Muscle of leg (tissue), 11 donors: Measurements from ENCODE around the gene ZNF354C. TPM values are rescaled to one million over a fixed set of nuclear protein-coding genes. Genes with fewer than 3 reads are reported as not detected.
"Not testable (repeated sequence)": the region's sequence is repeated elsewhere in the genome, so short reads cannot be mapped to it uniquely, and the experiment has no call there.

Experiments used
- DNase-seq: peaks from one replicate; pipeline ENCODE4 v3.0.0; 2013
- H3K27ac ChIP-seq: one replicate; pipeline ENCODE4 v1.5.1; 2013; ENCODE audit warnings: mild to moderate bottlenecking, low read length, control low read depth
- H3K27me3 ChIP-seq: one replicate; pipeline ENCODE4 v1.6.1; 2013; ENCODE audit warnings: low read length; ENCODE audit not compliant: control insufficient read depth, insufficient read depth
- H3K36me3 ChIP-seq: one replicate; pipeline ENCODE4 v1.6.1; 2013; ENCODE audit warnings: low read length; ENCODE audit not compliant: control insufficient read depth, insufficient read depth
- H3K4me1 ChIP-seq: one replicate; pipeline ENCODE4 v1.6.1; 2013; ENCODE audit warnings: low read length; ENCODE audit not compliant: control insufficient read depth, insufficient read depth
- H3K4me3 ChIP-seq: one replicate; pipeline ENCODE4 v1.5.1; 2013; ENCODE audit warnings: low read length, control low read depth
- H3K9me3 ChIP-seq: replicated peaks from 2 replicates; pipeline ENCODE4 v1.6.1; 2013; ENCODE audit warnings: low read depth, low read length; ENCODE audit not compliant: control insufficient read depth
- WGBS: methylation state at CpG from one replicate; pipeline ENCODE4 v1.1.5; 2013; ENCODE audit warnings: missing lambda C conversion rate; ENCODE audit not compliant: insufficient coverage; 5-methylcytosine and 5-hydroxymethylcytosine counted together
- polyA plus RNA-seq, 8 donors: library from polyadenylated mRNA; unstranded; fragments of 120-200 nt; gene quantifications; one replicate each; pipeline versions ENCODE4 v1.2.1 to v1.2.3, GENCODE V29; 2013; ENCODE audit warnings: inconsistent platforms in 1 of 8, low replicate concordance in 1 of 8; ENCODE audit not compliant: insufficient read length in 8 of 8, insufficient read depth in 1 of 8
- total RNA-seq: library from RNA; stranded (reverse); fragments of 120-200 nt; gene quantifications from one replicate; pipeline ENCODE4 v1.2.4, GENCODE V29; 2013

ZNF354C gene
- total and polyA plus RNA-seq, 9 donors: 4.9 to 11.0 (median 8.6) TPM

DNA sequence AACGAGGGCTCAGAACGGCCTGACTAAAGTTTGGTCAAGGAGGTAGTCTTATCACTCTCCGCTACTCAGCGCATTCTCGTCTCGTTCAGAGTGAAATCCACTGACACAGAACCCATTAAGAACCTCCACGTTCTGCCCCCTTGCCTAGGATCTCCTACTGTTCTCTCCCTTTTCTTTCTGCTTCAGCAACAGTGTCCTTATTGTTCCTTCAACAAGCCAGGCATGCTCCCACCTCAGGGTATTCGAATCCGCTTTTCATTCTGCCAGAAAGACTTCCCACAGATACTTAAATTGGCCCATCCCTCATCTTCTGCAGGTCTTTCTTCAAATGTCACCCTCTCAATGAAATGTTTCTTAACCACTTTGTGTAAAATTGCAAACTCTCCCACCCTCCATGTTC, 4.3 kb upstream of the ZNF354C start:
- H3K27ac ChIP-seq: no peak overlapping the region
- H3K36me3 ChIP-seq: no peaks in the 10 kb centered on the region
- H3K27me3 ChIP-seq: peaks cover 2% of the 10 kb centered on the region
- H3K4me1 ChIP-seq: peaks cover 2% of the 10 kb centered on the region
- DNase-seq: no peak
- WGBS: 86% methylated on average over 9 of the region's 9 CpGs
- H3K4me3 ChIP-seq: no peak overlapping the region
- H3K9me3 ChIP-seq: no peaks in the 10 kb centered on the region

DNA sequence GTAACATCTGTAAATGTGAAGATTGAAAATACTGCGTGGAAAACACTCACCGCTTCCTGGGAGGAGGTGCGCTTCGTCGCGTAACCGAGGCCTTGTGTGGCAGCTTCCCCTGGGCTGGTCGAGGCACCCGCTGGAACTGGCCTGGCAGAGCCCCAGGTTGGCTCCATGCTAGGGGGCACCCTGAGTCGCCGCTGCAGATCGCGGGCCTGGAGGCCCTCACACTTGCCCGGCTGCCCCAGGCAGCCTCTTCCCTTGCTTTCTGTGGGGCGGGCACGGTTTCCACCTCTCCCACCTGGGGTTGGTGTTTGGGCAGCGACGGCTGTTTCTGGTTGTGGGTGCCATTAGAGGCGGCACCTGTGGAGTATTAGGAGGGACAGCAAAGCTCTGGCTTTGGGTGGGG, 852 bp downstream of the ZNF354C start:
- Histone ChIP-seq H3K4me3 (peak overlapping the region; percentile 73), H3K36me3 (peaks cover 30% of the 10 kb centered on the region), H3K27me3 (no peaks in the 10 kb centered on the region), H3K27ac (peak overlapping the region; percentile 73), H3K9me3 (peaks cover 19% of the 10 kb centered on the region), H3K4me1 (peaks cover 11% of the 10 kb centered on the region)
- WGBS: 80% methylated on average over 16 of the region's 19 CpGs
- peak; percentile 16 for DNase-seq

DNA sequence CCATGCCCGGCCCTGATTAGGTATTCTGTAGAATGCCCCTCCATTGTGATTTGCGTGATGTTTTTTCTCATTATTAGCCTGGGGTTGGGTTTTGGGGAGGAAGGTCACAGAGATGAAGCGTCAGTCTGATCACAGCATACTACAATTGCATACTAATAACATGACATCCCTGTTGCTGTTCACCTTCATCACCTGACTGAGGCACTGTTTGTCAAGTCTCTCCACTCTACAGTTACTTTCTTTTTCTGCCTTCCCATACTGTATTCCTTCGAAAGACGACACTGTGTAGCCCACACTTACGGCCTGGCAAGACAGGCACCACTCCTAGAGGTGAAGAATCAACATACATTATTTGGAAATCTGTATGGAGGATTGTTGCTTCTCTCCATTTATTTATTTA, 5.5 kb downstream of the ZNF354C start:
- DNase-seq: no peak
- no peak overlapping the region for H3K27ac ChIP-seq
- peaks cover 10% of the 10 kb centered on the region for H3K4me1 ChIP-seq
- peaks cover 54% of the 10 kb centered on the region for H3K36me3 ChIP-seq
- H3K9me3 ChIP-seq: peaks cover 53% of the 10 kb centered on the region
- H3K27me3 ChIP-seq: no peaks in the 10 kb centered on the region
- WGBS: no CpG with 5 or more reads among the region's 6 CpGs
- no peak overlapping the region for H3K4me3 ChIP-seq

DNA sequence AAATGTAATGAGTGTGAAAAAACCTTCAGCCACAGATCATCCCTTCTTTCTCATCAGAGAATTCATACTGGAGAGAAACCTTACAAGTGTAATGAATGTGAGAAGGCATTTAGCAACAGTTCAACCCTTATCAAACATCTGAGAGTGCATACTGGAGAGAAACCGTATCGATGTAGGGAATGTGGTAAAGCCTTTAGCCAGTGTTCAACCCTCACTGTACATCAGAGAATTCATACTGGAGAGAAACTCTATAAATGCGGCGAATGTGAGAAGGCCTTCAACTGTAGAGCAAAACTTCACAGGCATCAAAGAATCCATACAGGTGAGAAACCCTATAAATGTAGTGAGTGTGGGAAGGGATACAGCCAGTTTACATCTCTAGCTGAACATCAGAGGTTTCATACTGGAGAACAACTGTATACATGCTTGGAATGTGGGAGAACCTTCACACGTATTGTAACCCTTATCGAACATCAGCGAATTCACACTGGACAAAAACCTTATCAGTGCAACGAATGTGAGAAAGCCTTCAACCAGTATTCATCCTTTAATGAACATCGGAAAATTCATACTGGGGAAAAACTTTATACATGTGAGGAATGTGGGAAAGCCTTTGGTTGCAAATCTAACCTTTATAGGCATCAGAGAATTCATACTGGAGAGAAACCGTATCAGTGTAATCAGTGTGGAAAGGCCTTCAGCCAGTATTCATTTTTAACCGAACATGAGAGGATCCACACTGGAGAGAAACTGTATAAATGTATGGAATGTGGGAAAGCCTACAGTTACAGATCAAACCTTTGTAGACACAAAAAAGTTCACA, 19.2 kb downstream of the ZNF354C start:
- Histone ChIP-seq H3K36me3 (peaks cover 50% of the 10 kb centered on the region), H3K9me3 (peaks cover 90% of the 10 kb centered on the region), H3K27ac (no peak overlapping the region), H3K4me3 (no peak overlapping the region), H3K27me3 (no peaks in the 10 kb centered on the region), H3K4me1 (no peaks in the 10 kb centered on the region)
- whole genome bisulfite sequencing: 87% methylated on average over 3 of the region's 11 CpGs
- DNase-seq: no peak

DNA sequence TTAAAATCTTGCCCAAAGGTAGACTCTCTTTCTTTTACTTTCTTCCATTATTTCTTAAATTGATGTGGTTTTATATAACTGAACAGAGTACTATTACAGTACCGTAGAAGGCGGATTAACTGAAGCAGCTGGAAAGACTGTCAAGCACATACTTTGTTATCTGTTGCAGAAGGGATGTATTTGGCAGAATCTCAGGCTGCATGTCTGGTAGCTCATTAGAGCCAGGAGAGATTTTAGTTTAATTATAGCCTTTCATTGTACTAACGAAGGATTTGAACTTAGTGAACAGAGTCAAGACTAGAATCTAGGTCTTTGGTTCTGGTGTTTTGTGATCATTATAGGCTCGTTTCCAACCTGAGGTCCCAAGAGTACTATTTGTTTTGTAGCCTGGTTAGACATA, 20.6 kb downstream of the ZNF354C start:
- Histone ChIP-seq H3K4me1 (no peaks in the 10 kb centered on the region), H3K27me3 (no peaks in the 10 kb centered on the region), H3K36me3 (peaks cover 48% of the 10 kb centered on the region), H3K9me3 (peaks cover 92% of the 10 kb centered on the region), H3K27ac (no peak overlapping the region), H3K4me3 (no peak overlapping the region)
- no CpG with 5 or more reads among the region's 4 CpGs for WGBS
- DNase-seq: no peak

DNA sequence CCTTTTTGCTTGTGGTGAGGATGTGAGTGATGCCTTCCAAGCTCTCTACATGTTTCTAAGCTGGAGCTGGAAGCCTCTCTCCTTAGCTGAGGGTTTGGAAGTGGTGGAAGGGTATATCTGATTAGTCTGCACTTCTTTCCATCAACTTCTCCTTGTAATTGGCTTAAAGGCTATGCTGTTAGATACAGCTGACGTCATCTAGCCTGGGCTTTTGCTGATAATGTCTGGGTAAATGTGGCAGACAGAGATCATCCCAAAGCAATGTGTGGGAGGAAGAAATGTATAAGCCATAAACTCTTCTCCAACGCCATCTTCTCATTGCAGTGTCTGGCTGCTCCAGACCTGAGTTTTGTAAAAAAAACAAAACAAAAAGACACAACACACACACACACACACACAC, 29.3 kb downstream of the ZNF354C start:
- no peaks in the 10 kb centered on the region for H3K36me3 ChIP-seq
- no peaks in the 10 kb centered on the region for H3K27me3 ChIP-seq
- DNase-seq: no peak
- WGBS: no CpG with 5 or more reads among the region's 2 CpGs
- no peaks in the 10 kb centered on the region for H3K4me1 ChIP-seq
- H3K27ac ChIP-seq: no peak overlapping the region
- no peak overlapping the region for H3K4me3 ChIP-seq
- H3K9me3 ChIP-seq: peaks cover 64% of the 10 kb centered on the region

DNA sequence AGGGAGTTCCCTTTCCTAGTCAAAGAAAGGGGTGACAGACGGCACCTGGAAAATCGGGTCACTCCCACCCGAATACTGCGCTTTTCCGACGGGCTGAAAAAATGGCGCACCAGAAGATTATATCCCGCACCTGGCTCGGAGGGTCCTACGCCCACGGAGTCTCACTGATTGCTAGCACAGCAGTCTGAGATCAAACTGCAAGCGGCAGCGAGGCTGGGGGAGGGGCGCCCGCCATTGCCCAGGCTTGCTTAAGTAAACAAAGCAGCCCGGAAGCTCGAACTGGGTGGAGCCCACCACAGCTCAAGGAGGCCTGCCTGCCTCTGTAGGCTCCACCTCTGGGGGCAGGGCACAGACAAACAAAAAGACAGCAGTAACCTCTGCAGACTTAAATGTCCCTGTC, 41.1 kb downstream of the ZNF354C start:
- not testable (repeated sequence) for DNase-seq, H3K4me3 ChIP-seq, H3K4me1 ChIP-seq, H3K27me3 ChIP-seq, H3K27ac ChIP-seq, H3K36me3 ChIP-seq
- WGBS: 97% methylated on average over 11 of the region's 17 CpGs
- peaks cover 30% of the 10 kb centered on the region for H3K9me3 ChIP-seq

DNA sequence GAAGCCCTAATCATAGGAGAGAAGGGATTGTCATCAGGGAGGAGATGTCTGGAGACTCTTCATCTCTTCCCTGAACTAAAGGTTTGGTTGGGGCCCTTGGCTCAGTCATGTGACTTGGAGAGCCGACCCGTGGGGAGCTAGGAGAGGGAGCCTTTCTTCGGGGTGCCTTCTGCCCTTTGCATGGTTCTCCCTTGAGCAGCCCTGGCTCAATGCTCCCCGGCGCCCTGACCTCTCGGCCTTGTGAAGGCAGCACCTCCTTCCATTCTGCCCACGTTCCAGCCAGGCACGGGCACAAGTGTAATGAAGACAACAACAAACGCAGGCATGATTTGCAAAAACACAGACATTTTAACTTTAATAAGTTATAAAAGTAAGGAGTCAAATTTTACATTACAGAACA, 50.4 kb downstream of the ZNF354C start:
- Histone ChIP-seq H3K36me3 (peaks cover 4% of the 10 kb centered on the region), H3K9me3 (peaks cover 57% of the 10 kb centered on the region), H3K4me1 (no peaks in the 10 kb centered on the region), H3K4me3 (no peak overlapping the region), H3K27me3 (no peaks in the 10 kb centered on the region), H3K27ac (no peak overlapping the region)
- DNase-seq: no peak
- 98% methylated on average over 5 of the region's 9 CpGs for WGBS

DNA sequence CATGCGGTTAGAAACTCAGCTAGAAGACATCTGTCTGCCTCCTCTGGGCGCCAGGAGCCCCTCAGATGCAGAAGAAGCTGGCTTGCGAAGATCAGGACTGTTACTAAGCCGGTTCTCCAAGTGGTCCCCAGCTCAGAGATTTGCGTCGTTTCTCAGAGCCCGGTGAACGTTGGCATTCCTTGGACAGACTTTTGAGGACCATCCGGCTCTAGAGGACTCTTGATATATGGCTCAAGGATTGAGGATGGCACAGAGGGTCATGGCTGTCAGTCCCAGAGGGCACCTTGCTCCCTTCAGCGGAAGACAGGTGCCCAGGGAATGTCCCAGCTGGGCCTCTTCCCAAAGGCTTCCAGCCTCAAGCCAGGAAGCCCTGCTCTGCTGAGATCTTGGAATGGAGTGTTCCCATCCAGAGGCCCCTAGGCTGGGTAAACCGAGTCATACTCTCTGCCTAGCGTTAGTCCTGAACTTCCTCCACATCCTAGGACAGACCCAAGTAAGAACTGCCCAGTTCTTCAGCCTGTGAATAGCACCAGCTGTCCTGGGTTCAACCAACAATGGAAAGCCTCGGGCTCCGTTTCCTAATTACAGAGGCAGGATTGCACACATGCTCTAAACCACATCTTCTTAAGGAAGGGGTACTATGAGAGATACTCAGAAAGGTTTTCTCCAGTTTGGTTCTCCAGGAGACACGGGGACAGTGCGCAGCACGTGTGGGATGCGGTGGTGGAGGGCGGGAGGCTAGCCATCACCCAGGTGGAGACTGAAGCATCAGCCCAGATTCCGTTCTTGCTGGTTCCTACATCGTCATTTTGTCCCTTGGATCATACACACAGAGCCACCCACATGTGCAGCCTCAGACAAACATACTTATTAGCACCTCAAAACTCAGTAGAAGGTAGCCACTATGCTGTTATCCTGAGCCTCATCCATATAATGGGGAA, 51.4 kb downstream of the ZNF354C start:
- H3K27me3 ChIP-seq: no peaks in the 10 kb centered on the region
- H3K9me3 ChIP-seq: peaks cover 64% of the 10 kb centered on the region
- peaks cover 4% of the 10 kb centered on the region for H3K36me3 ChIP-seq
- H3K4me3 ChIP-seq: no peak overlapping the region
- 86% methylated on average over 15 of the region's 21 CpGs for WGBS
- H3K27ac ChIP-seq: no peak overlapping the region
- no peaks in the 10 kb centered on the region for H3K4me1 ChIP-seq
- DNase-seq: no peak

DNA sequence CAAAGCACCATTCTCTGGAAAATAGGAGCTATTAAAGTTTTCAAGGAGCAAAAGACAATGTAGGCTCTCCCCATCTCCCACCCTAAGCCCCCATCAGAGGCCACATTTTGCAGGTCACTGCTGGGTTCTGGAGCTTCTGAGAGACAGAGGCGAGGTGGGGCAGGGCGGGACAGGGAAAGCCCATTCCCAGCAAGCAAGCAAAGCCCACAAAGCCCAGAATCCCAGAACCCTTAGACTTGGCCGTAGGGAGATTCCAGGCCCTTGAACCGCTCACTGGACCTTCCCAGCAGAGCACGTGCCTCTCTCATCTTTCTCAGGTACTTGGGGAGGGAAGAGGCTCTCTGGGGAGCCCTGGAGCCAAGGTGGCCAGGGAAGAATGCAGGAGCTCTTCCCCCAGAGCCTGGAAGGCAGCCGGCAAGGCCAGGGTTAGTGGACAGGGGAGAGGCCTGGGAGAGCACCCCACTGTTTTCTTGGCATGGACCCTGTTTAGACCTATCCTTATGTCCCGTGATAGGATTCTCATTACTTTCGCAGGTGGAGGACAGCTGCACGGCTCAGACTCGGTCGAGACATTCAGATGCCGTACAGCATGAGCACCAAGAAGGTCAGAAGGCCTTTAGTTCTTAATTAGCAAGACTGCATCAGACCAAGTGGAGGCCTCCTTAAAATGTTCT, 52.4 kb downstream of the ZNF354C start:
- Histone ChIP-seq H3K27ac (no peak overlapping the region), H3K9me3 (peaks cover 60% of the 10 kb centered on the region), H3K36me3 (peaks cover 4% of the 10 kb centered on the region), H3K4me3 (no peak overlapping the region), H3K4me1 (no peaks in the 10 kb centered on the region), H3K27me3 (no peaks in the 10 kb centered on the region)
- 96% methylated on average over 10 of the region's 12 CpGs for WGBS
- no peak for DNase-seq
